ENCODE results near the gene MEOX2. TPM values are rescaled to one million over a fixed set of nuclear protein-coding genes. Genes with fewer than 3 reads are reported as not detected.

MEOX2 gene
- total and polyA plus RNA-seq, 10 of the 15 experiments (the other 5 are each of a cell fraction or from before 2014, with no cell fraction given) = not detected

GRCh38 chr7:15566476-15566875 is 120.0 kb downstream of the MEOX2 start:
- TF ChIP-seq CHD2 (IDR thresholded peaks at IDR 0.05; ENCODE audit: borderline replicate concordance, low read depth, low read length) (no peak), MAX (IDR thresholded peaks at IDR 0.05; ENCODE audit: low read depth, low read length) (no peak), SMAD5 (IDR thresholded peaks at IDR 0.05; ENCODE audit: low read depth) (no peak), YBX1 (IDR thresholded peaks at IDR 0.05) (no peak), NFYB (IDR thresholded peaks at IDR 0.05; ENCODE audit: insufficient read depth, low read depth, low read length) (no peak), CHD4 (IDR thresholded peaks at IDR 0.05) (no peak), IRF4 (IDR thresholded peaks at IDR 0.05; ENCODE audit: low read depth, low read length) (no peak), PRDM15 (CRISPR knock-in tag; IDR thresholded peaks at IDR 0.05) (no peak), E2F4 (IDR thresholded peaks at IDR 0.05; ENCODE audit: low read depth, low read length) (no peak)
- no peaks in the 10 kb centered on the region for H3K79me2 ChIP-seq (ENCODE audit: control insufficient read depth, insufficient read depth, low read length)
- 2% methylated on average over 5 of the region's 5 CpGs for WGBS (ENCODE audit: insufficient coverage, insufficient replicate concordance, low lambda C conversion rate, missing lambda C conversion rate)
- ChIA-PET CTCF (interaction anchor here (0.7 to 1.4 kb wide), 2 partner anchors 29 to 154 kb away, joined by 3 read pairs; no protein-coding TSS in a partner anchor), RAD21 (ENCODE audit: unreplicated experiment) (no interaction called here), SMC1A (ENCODE audit: uncharacterized antibody, unreplicated experiment) (interaction anchor here (0.6 to 1.1 kb wide), 3 partner anchors 14 to 154 kb away, joined by 3 to 4 read pairs (median 3); no protein-coding TSS in a partner anchor), POLR2A (interaction anchor here (0.6 to 1.1 kb wide), 2 partner anchors 48 to 238 kb away, joined by 6 to 7 read pairs; no protein-coding TSS in a partner anchor)
- H3K4me3 ChIP-seq = no peak overlapping the region
- intact Hi-C loops (cut with micrococcal nuclease; ENCODE audit: unreplicated experiment) = no loop called here
- FAIRE-seq (no peak), DNase-seq (ENCODE audit: low read depth, low spot score) (no peak), ATAC-seq (no peak)
- H3K4me2 ChIP-seq (ENCODE audit: control insufficient read depth, insufficient read depth) = no peak overlapping the region
- no peaks in the 10 kb centered on the region for H3K4me1 ChIP-seq (ENCODE audit: control insufficient read depth, insufficient read depth, low read length)
- H3K36me3 ChIP-seq (ENCODE audit: control insufficient read depth in 2 of 2, insufficient read depth in 2 of 2, low read length in 1 of 2) = no peaks in the 10 kb centered on the region
- no peak overlapping the region for H3K27ac ChIP-seq (ENCODE audit: control insufficient read depth, insufficient read depth)
- no peaks in the 10 kb centered on the region for H4K20me1 ChIP-seq (ENCODE audit: control insufficient read depth, insufficient read depth)
- no peak overlapping the region for H3K9ac ChIP-seq (ENCODE audit: control insufficient read depth, insufficient read depth, low read length)
- in situ Hi-C loops (cut with MboI) = no loop called here
- no peak overlapping the region for H2AFZ ChIP-seq (ENCODE audit: control insufficient read depth, low read depth, low read length)
- H3K9me3 ChIP-seq (replicated peaks; ENCODE audit: control insufficient read depth, insufficient read depth, low read length) = no peaks in the 10 kb centered on the region
- H3K27me3 ChIP-seq (replicated peaks in 1 of 2; ENCODE audit: control insufficient read depth in 2 of 2, insufficient read depth in 2 of 2, low read length in 1 of 2) = no peaks in the 10 kb centered on the region
- no TSS peak for BruUV-seq (replicated peaks)

Measured in GM12878 (cell line).